ENCODE measurements around the gene SRL. TPM values are rescaled to one million over a fixed set of nuclear protein-coding genes. Genes with fewer than 3 reads are reported as not detected.
"Not testable (repeated sequence)": the region's sequence is repeated elsewhere in the genome, so short reads cannot be mapped to it uniquely, and the experiment has no call there.

SRL gene
- polyA plus RNA-seq, 1 donor: 671 TPM

DNA sequence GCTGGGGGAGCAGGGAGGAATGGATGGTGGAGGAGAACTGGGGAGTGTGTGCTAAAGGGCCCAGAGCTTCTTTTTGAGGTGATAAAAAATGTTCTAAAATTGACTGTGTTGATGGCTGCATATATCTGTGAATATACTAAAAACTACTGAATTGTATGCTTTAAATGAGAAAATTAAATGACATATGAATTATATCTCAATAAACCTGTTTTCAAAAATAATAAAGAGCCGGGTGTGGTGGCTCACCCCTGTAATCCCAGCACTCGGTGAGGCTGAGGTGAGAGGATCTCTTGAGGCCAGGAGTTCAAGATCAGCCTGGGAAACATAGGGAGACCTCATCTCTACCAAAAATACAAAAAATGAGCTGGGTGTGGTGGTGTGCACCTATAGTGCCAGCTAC, 16.8 kb downstream of the SRL start:
- DNase-seq: no peak

DNA sequence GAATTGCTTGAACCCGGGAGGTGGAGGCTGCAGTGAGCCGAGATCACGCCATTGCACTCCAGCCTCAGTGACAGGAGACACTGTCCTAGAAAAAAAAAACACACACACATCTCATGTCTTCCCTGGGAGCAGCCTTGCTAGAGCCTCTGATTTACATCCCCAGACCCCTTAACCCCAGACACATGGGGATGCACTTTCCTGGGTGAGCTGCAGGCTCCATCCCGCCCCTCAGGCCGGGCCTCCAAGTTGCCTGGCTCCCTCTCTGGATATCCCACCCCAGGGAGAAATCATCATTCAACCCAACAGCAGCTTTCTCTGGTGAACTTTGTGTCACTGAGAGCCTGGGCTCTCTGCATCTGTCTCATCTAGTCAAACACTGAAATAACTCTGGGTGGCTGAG, 21.5 kb downstream of the SRL start:
- DNase-seq: no peak

DNA sequence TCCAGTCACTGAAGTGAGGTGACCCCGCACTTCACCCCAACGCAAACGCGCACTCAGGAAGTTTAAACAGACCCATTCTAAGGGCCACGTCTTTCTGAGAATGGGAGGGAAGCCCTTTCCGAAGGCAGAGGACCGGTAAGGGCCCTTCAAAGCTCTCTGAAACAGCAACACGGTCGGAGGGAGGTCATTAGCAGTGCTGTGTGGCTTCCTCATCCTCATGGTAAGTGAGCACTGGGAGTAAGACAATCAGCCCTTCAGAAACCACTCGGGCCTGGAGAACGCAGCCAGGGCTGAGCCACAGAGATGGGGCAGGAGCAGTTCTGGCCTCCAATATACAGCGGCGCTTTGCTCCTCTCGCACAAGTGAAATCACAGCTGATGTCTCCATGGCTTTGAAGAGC, 23.7 kb downstream of the SRL start:
- DNase-seq: no peak

DNA sequence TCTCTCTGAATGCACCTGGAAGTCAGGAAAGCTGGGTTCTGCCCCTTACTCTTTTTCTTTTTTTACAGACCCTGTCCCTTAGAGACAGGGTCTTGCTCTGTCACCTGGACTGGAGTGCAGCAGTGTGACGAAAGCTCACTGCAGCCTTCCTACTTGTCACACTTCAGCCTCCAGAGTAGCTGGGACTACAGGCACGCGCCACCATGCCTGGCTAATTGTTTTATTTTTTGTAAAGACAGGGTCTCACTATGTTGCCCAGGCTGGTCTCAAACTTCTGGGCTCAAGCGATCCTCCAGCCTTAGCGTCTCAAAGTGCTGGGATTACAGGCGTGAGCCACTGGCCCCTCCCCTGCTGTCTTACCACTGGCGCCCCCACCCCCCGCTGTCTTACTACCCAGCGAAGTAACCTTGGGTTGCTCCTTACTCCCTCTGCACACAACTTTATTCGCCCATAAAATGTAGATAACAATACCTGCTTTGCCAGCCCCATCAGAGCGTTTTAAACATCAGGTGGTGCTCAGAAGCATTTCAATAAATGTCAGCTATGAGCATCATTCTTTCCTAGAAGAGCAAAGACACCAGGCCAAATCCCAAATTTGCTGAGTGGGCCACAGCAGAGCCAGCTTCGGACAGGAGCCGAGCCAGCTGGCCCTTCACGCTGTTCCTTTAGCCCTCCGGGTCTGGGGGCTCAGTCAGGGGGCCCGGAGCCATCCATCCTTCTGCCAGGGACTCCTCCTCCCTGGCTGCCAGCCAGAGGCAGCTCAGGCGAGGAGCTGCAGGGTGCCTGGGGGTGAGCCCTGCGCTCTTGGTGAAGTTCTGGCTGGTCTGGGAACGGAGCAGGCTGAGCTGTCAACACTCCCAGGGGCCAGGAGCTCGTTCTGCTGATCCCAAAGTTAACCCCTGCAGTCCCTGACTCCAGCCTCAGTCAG, 24.4 kb downstream of the SRL start:
- peak; percentile 88 for DNase-seq

DNA sequence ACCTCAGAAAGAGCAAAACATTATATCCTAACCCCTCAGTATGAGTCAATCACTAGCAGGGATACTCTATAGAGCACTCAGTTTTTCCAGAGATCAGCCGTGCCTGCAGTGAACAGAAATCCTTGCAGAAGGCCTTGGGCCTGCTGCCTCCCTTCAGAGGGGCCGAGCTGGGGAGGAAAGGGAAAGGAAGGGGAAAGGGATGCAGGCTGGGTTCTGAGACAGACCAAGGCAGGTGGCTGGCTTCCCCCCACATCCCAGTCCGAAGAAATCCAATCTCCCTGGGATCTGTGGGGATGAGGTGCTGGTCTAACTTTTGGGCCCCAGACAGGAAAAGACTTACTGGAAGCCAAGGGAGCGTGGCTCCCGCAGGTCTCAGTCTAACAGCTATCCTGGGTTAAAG, 25.3 kb downstream of the SRL start:
- DNase-seq: peak; percentile 65

DNA sequence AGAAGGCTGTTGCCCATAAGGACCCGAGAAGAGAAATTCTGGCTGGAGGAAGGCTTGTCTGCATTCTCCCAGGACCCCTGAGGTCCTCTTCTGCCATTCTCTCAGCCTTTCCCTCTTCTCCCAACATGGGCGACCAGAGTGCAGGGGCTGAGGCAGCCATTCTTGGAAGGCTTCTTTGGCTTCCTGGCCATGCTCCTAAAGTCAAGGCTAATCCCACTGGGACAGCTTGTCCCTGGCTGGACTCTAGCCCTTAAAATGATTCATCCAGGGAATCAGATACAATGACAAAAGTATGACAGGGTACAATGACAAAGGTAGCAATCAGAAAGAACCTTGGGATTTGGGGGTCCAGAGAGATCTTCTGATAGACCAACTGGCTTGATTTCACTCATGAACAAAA, 26.8 kb downstream of the SRL start:
- no peak for DNase-seq

DNA sequence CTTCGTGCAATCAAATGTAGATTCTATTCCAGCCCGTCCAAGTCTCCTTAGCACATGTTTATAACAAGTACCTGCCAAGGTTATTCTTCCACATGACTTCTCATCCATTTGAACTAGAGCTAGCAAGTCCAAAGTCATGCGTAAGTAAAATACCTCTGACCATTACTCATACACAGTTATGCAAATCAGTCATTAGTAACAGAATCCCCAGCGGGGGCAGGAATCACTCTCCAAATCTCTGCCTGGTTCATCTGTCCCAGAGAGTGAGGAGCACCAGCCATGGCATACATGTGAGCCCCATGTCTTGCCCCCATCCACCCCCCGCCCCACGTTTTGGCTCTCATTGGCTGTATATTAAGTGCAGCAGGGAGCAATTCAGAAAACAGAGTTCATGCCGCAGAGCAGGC, 27.7 kb downstream of the SRL start:
- DNase-seq: no peak

DNA sequence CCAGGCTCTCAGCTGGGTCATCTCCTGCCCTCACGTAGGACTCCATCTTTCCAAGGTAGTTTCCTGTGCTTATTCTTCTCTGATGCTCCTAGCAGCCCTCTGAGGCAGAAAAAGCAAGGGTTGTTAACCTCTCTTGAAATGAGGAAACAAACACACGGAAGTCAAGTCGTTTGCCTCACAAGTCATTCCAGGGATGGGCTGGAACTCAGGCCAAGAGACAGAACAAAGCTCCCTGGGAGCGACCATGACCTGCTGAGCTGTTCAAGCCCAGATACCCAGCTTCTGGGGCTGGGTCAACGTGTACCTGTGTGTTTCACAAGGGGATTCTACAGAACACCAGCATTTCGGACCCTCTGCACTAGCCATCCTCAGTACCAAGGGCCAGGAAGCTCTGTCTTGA, 28.1 kb downstream of the SRL start:
- no peak for DNase-seq

DNA sequence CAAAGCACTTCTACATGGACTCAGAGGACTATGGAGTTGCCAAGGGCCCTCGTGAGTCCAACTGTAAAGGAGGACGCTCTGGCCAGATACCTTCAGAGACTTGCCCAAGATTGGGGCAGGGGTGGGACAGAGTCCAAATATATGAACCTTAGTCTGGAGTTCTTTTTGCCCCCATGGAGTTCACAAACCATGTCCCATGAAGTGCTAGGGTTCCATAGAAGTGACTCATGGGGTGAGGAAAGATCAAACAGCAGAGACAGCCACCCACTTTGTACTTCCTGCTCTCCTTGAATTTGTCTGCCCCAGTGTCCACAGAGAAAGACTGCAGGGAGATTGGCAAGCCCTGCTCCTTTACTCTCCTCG, 29.0 kb downstream of the SRL start:
- DNase-seq: no peak

DNA sequence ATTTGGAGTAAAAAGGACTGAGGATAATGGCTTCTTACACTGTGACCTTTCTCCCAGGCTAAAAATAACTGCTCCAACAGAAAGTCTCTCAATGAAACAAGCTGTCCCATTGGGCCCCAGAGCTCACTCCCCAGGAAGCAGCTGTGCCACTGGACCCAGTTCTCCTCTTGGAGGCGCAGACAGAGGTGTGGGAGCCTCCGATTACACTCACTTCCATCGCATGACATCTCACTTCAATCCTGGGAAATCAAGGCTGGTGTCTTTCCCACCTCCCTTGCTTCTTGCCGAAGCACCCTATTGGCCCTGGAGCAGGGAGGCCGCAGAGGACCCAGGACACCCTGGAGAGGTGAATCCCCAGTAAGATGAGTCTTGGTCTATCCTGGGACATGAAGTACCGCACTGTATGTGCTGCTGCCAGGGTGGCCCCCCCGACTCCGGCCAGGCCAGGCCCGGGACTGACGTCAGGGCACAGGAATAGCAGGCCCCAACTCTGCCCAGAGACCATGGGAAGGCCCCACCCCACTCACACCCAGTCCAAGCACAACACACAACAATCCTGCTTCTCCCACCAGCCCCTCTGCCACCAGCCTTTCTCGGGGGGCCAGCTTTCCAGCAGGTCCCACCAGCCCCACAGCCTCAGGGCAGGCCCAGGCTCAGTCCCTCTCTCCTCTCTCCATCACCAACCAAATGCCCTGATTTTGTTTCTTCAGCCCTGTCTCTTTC, 29.5 kb downstream of the SRL start:
- DNase-seq: no peak

DNA sequence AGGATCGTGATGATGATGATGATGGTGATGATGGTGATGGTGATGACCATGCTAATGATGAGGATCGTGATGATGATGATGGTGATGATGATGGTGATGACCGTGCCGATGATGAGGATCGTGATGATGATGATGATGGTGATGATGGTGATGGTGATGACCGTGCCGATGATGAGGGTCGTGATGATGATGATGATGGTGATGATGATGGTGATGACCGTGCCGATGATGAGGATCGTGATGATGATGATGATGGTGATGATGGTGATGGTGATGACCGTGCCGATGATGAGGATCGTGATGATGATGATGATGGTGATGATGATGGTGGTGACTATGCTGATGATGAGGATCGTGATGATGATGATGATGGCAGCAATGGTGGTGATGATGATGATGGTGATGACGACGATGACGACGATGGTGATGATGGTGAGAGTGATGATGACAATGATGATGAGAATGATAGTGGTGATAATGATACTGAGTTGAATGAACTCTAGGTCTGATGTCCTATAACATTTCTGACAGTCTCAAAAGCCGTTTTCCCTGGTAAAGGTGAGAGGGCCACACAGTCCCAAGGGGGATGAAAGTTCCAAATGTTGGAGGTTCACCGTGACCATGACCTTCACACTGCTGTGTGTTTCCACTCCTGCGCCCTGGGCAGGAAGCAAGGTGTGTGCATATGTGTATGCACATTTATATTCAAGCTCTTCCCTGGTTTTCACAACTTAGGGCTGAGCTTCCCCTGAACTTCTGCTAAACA, 30.3 kb downstream of the SRL start:
- DNase-seq: not testable (repeated sequence)

DNA sequence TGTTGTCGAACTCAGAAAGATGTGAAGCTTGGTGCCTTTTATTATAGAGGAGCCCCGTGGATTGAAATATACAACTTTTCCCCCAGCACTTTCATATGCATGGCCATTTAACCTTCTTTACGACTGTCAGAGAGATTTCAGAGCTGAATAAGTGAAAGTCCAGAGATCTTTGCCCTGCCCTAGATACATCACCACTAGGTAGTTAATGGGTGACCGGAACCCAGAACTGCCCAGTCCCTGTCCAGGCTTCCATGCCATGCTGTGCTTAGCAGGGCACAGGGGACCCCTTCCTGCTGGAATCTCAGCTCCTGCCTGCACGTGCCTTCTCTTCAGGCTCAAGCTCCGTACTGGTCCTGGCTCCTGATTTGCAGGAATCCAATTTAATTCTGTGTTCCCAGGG, 32.2 kb downstream of the SRL start:
- no peak for DNase-seq

DNA sequence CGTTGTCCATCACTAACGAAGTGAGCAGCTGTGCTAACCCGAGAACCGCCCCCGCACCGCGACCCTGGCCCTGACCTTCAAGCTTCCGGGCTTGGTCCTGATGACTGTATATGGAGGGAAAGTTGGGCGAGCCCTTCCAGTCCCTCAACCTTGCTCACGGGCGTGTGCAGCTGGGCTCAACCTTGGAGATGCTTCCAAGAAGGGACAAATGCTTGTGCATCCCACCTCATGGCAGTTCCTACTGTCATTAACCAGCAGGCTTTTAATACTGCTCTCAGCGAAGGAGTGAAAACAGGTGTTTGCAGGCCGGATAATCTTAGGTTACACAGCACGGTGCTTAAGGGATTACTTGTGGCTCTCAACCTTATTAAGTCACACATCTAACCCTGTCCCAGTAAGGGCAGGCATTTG, 33.5 kb downstream of the SRL start:
- no peak for DNase-seq

DNA sequence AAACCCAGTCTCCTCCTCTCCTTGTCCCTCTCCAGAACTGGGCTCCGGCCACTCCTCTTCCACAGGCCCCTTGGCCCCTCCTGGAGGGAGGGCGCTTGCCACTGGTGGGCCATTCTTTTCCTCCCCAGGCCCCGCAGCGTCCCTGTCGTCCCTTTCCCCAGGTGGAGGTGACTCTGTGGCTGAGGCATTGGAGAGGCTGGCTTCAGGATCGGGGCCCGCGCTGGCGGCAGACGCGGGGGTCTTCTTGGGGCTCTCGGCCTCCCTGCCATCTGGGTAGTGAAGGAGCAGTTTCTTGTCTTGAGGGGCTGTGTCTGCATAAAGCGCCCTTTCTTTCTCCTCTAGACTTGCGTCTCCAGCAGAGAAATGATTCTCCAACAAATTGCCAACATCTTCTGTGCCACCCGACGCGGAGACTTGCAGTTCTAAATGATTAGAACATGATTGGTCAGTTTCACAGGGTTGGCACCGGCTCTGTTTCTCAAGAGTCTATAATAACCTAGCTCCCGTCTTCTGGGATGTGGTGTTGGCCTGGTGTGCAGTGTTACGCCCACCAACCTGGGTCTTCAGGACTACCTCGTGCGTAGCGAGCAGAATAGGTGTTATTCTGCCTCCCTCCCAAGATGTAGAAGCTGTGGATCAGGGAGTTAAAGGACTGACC, 34.1 kb downstream of the SRL start:
- DNase-seq: no peak

DNA sequence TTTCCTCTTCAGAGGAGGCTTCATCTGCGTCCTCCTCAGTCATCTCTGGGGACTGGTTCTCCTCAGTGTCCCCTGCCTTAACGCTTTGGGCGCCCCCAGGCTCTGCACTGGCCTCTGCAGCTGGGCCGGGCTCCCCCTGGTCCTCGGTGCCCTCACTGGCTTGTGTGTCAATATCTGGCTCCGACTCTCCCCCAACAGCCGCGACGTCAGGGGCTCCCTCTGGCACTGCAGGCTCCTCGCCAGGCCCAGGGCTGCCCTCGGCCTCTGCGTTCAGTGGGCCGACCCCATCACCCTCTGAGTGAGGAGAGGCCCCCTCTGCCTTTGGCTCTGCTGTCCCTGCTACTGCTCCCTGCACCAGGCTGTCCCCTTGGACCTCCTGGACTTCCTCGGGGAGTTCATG, 34.7 kb downstream of the SRL start:
- DNase-seq: no peak

DNA sequence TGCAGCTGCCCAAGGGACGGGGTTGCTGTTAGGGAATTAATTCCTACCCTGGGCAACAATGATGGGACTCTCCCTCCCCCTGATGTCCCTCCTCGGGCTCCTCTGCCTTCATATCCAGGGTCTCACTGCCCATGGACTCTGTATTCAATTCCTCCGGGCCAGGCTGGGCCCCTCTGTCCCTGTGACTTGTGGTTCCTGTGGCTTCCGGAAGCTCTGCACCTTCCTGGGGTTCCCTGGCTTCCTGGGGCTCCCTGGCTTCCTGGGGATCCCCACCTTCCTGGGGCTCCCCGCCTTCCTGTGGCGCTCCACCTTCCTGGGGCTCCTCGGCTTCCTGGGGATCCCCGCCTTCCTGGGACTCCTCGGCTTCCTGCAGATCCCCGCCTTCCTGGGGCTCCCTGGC, 35.2 kb downstream of the SRL start:
- DNase-seq: no peak

DNA sequence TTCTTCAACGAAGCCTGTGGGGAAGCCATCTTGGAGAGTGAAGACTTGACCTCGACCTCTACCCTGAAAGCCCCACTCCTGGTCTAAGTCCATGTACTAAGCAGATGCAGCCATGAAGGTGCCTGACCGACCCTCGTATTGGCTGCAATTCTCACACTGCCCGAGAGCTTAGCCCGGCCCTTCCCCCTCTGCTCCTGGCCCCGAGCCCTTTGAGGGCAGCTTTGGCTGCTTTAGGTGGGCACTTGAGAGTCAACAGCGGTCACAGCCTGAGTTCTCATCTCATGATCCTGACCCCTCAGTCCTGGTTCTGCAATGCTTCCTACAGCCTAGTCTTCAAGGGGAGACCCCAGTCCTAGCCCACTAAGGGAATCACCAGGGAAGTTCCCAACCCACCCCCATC, 35.9 kb downstream of the SRL start:
- no peak for DNase-seq

DNA sequence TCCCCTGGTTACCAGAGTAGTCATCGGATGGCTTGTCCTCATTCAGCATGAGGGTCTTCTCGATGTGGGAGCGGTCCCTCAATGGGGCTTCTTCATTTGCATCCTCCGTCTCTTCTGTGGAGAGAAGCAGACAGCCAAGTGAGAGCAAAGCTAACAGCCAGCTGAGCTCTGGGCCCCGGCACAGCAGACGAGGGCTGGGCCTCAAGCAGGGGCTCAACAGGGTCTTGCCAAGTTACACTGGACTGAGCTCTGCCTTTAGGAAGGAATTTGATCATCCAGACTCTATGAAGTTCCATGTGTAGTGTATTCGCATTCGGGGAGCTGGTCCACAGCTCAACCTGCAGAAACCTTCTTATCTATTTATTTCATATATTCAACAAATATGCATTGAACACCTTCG, 37.4 kb downstream of the SRL start:
- DNase-seq: peak; percentile 61

DNA sequence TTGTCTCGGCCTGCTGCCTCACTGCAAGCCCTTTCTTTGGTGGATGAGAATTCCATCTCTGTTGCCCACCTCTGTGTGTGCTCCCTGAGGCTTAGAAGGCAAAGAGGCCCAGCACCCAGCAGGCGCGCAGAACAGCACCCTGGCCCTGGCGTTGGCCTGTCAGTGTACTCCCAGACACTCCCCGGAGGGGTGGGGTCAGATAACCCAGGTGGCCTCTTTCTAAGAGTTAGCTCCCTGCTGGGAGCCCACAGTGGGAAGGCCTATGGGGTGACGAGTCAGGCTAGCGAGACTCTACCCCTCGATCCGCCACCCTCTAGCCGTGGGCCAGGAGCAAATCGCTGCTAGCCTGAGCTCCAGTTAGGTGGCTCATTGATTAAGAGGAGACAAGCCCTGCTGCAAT, 38.1 kb downstream of the SRL start:
- DNase-seq: no peak

DNA sequence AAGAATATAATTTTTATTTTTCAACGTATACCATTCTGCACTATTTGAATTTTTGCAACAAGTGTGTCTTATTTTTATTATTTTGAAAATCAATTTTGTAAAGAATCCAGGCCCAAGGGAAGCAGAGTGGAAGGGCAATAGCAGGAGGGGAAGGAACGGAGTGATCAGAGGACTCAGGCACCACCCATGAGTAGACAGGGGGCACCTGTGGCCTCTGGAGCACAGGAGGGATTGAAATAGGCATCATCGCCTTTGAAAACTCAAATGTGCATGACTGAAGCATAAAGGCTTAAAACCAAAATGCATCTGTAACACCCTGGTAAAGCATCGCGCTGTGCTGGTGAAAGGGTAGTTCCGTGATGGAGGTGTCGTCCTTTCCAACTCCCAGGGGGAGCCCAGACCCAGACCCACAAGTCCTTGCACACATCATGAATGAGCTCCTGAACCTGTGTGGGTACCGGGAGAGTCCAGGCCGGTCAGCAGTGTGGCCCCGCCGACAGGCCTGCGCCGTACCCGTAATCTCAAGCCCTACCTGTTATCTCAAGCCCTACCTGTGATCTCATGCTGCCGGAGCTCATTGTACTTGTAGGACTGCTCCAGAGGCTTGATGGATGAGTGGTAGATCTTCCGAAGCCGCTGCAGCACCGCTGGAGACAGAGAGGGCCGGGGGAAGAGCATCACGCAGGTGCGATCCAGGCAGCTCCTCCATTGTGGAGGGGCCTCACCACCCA, 39.1 kb downstream of the SRL start:
- no peak for DNase-seq

DNA sequence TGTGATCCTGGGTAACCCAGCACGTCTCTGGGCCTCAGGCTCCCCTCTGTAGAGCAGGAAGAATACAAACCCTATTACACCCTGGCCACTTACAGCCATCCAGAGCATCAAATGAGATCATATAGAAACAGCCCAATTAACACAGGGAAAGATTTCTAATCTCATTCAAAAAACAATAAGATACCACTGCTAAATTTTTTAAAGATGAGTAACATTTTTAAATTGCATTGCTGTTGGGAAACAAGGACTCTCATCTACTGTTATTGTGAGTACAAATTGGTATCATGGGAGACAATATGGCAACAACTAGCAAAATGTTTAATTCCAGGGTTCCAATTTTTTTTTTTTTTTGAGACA, 41.1 kb downstream of the SRL start:
- DNase-seq: no peak

Measured in hindlimb muscle (tissue), 1 donor.